SK-N-SH treated with all-trans-retinoic acid at 6 μM for 48 hours (cell line): ENCODE results near the gene SYCP2.

Experiments used
- ATAC-seq: fragments of 200-7000 bp; cut with Tn5 transposase; 3 replicates; pipeline ENCODE4 v1.9.1; 2020; ENCODE audit warnings: mild to moderate bottlenecking, moderate library complexity
- ARNTL ChIP-seq: fragments of 450-650 bp; formaldehyde crosslinking; IDR thresholded peaks from 2 replicates; pipeline ENCODE4 v1.5.0; 2020; ENCODE audit warnings: low read depth, mild to moderate bottlenecking, moderate library complexity, borderline replicate concordance
- BACH2 ChIP-seq: fragments of 250-450 bp; sonication (Bioruptor Pico); IDR thresholded peaks from 2 replicates; pipeline ENCODE4 v1.9.0; 2021; ENCODE audit warnings: mild to moderate bottlenecking, borderline replicate concordance
- CSDC2 ChIP-seq: fragments of 250-450 bp; sonication (Bioruptor Pico); IDR thresholded peaks from 2 replicates; pipeline ENCODE4 v1.5.0; 2020; ENCODE audit warnings: mild to moderate bottlenecking, moderate library complexity
- ESRRG ChIP-seq: fragments of 250-450 bp; sonication (Bioruptor Pico); IDR thresholded peaks from 2 replicates; pipeline ENCODE4 v1.6.1; 2021; ENCODE audit warnings: mild to moderate bottlenecking
- GLIS3 ChIP-seq: fragments of 250-450 bp; sonication (Bioruptor Pico); IDR thresholded peaks from 2 replicates; pipeline ENCODE4 v1.5.0; 2020; ENCODE audit warnings: mild to moderate bottlenecking, moderate library complexity
- ISL1 ChIP-seq: fragments of 250-450 bp; sonication (Bioruptor Pico); IDR thresholded peaks from 2 replicates; pipeline ENCODE4 v2.1.2; 2022; ENCODE audit warnings: mild to moderate bottlenecking, moderate library complexity
- OSR1 ChIP-seq: fragments of 250-450 bp; sonication (Bioruptor Pico); IDR thresholded peaks from 2 replicates; pipeline ENCODE4 v1.8.0; 2022; ENCODE audit warnings: moderate library complexity, mild to moderate bottlenecking, inconsistent platforms
- PPARA ChIP-seq: fragments of 250-450 bp; sonication (Bioruptor Pico); IDR thresholded peaks from 2 replicates; pipeline ENCODE4 v1.5.0; 2020; ENCODE audit warnings: mild to moderate bottlenecking, borderline replicate concordance
- RARB ChIP-seq: fragments of 250-450 bp; sonication (Bioruptor Pico); IDR thresholded peaks from 2 replicates; pipeline ENCODE4 v1.8.0; 2021; ENCODE audit warnings: mild to moderate bottlenecking, moderate library complexity
- SNAI2 ChIP-seq: fragments of 250-450 bp; sonication (Bioruptor Pico); IDR thresholded peaks from 2 replicates; pipeline ENCODE4 v1.5.0; 2020; ENCODE audit warnings: mild to moderate bottlenecking, moderate library complexity
- TCF4 ChIP-seq: fragments of 250-450 bp; sonication (Bioruptor Pico); IDR thresholded peaks from 2 replicates; pipeline ENCODE4 v1.8.0; 2021; ENCODE audit warnings: mild to moderate bottlenecking, moderate library complexity, borderline replicate concordance
- TOX ChIP-seq: fragments of 250-450 bp; sonication (Bioruptor Pico); IDR thresholded peaks from 2 replicates; pipeline ENCODE4 v1.8.0; 2021; ENCODE audit warnings: mild to moderate bottlenecking, moderate library complexity, borderline replicate concordance
- ZC3H10 ChIP-seq: fragments of 250-450 bp; sonication (Bioruptor Pico); IDR thresholded peaks from 2 replicates; pipeline ENCODE4 v1.5.1; 2021; ENCODE audit warnings: mild to moderate bottlenecking, moderate library complexity
- ZFP3 ChIP-seq: fragments of 250-450 bp; sonication (Bioruptor Pico); IDR thresholded peaks from 2 replicates; pipeline ENCODE4 v1.5.0; 2020; ENCODE audit warnings: mild to moderate bottlenecking, moderate library complexity
- ZFP30 ChIP-seq: fragments of 450-650 bp; formaldehyde crosslinking; IDR thresholded peaks from 2 replicates; pipeline ENCODE4 v1.5.0; 2022; ENCODE audit warnings: mild to moderate bottlenecking, moderate library complexity
- ZNF565 ChIP-seq: fragments of 450-650 bp; formaldehyde crosslinking; conservative IDR thresholded peaks from 2 replicates; pipeline ENCODE4 v1.5.0; 2020; ENCODE audit warnings: low read depth, mild to moderate bottlenecking, moderate library complexity
- ZNF70 ChIP-seq: fragments of 450-650 bp; formaldehyde crosslinking; IDR thresholded peaks from 2 replicates; pipeline ENCODE4 v1.5.0; 2020; ENCODE audit warnings: mild to moderate bottlenecking, moderate library complexity
- ZNF8 ChIP-seq: fragments of 450-650 bp; formaldehyde crosslinking; IDR thresholded peaks from 2 replicates; pipeline ENCODE4 v1.5.0; 2020; ENCODE audit warnings: mild to moderate bottlenecking, moderate library complexity
- TF ChIP-seq, protein P1 (sequence below): fragments of 250-450 bp; sonication (Bioruptor Pico); IDR thresholded peaks from 2 replicates; pipeline ENCODE4 v1.5.0; 2020; ENCODE audit warnings: mild to moderate bottlenecking, moderate library complexity

The SYCP2 gene

DNA sequence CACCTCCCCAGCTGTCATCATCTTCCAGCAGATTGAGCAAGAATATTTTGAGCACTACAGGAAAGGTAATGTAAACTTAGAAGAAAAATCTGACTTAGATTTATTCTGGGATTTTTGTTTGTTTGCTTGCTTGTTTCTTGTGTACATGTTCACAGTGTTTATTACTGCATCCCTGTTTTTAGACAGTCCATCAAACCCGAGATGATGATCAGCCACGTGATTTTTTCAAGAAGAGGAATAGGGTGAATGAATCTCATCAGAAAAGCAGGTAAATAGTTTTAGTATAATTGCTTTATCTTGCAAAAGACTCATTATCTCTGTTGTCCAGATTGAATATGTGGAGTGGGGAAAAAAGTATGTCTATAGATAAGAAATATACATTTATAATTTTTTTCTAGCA lies 8.8 kb upstream of the SYCP2 start (continued):
- TF ChIP-seq, protein P1, sequence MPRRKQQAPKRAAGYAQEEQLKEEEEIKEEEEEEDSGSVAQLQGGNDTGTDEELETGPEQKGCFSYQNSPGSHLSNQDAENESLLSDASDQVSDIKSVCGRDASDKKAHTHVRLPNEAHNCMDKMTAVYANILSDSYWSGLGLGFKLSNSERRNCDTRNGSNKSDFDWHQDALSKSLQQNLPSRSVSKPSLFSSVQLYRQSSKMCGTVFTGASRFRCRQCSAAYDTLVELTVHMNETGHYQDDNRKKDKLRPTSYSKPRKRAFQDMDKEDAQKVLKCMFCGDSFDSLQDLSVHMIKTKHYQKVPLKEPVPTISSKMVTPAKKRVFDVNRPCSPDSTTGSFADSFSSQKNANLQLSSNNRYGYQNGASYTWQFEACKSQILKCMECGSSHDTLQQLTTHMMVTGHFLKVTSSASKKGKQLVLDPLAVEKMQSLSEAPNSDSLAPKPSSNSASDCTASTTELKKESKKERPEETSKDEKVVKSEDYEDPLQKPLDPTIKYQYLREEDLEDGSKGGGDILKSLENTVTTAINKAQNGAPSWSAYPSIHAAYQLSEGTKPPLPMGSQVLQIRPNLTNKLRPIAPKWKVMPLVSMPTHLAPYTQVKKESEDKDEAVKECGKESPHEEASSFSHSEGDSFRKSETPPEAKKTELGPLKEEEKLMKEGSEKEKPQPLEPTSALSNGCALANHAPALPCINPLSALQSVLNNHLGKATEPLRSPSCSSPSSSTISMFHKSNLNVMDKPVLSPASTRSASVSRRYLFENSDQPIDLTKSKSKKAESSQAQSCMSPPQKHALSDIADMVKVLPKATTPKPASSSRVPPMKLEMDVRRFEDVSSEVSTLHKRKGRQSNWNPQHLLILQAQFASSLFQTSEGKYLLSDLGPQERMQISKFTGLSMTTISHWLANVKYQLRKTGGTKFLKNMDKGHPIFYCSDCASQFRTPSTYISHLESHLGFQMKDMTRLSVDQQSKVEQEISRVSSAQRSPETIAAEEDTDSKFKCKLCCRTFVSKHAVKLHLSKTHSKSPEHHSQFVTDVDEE (CRISPR knock-in tag), result no peak
- TF ChIP-seq CSDC2 (CRISPR knock-in tag), result no peak

DNA sequence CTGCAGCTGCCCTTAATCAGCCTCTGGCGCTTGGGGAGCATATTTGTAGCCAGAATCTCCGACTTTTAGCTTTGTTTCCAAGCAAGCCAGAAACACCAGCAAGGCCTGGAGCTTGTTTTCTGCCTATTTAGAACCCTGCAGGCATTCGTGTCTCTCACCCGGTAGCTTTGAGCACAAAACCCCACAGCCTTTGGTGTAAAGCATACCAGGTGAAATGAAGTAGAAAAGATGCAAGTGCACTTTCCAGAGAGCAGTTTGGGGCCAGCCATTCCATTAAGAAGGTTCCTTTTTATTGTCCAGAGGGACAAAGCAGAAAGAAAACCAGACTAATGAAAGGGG lies 7.5 kb upstream of the SYCP2 start:
- no peak for TF ChIP-seq TCF4 (CRISPR knock-in tag)
- TF ChIP-seq ARNTL (CRISPR knock-in tag), result no peak
- TF ChIP-seq ZNF8 (CRISPR knock-in tag), result no peak
- TF ChIP-seq TOX, result no peak
- TF ChIP-seq ZFP30, result no peak
- ATAC-seq, result no peak

DNA sequence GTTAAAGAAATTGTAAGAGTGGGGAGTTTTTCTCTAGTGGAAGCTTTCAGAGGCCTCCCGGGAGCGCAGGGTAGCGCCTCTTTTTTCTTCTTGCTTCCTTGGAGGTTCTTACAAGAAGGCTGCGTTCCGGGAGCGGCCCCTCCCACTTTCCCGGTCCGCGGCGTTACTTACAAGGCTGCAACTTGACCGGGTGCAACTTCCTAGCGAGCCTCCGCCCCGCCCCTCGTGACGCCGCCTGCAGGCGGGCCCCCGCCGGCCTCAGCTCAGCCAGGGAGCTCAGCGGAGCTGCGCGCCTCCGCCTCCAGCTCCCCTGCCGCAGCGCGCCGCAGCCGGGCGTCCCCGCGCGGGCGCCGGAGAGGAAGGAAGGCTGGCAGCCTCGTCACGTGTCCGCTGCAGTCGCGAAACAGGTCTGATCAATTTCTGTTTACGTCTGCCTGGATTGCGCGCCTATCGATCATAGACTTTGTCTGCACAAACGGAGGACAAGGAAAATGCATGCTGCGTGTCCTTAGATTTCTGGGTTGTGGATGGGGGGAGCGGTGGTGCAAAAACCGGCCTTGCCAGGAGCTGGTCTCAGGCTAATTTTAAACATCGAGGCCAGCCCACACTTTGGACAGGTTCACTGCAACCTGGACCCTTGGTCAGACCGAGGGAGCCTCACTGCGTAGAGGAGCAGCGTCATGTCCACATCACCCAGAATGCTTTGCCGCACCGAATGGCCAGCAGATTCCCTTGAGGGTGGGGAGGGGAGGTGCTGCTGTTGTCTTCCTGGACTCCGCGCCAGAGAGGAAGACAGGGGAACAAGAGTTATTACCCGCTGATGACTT lies 6.9 kb upstream of the SYCP2 start, which contains the start of the genes FAM217B and PPP1R3D:
FAM217B (plus strand) TSS at position 261 of the 827 bp plus-strand sequence. CDS start 3,555 bp downstream, outside the sequence.
PPP1R3D (minus strand) TSS at position 177 of the 827 bp plus-strand sequence. CDS start 374 bp downstream, outside the sequence.
- peak; percentile 97 for ATAC-seq
- TF ChIP-seq ISL1 (no peak), BACH2 (CRISPR knock-in tag) (no peak), CSDC2 (CRISPR knock-in tag) (peak; percentile 62; the same call in 1 of the 2 replicates), PPARA (no peak)

DNA sequence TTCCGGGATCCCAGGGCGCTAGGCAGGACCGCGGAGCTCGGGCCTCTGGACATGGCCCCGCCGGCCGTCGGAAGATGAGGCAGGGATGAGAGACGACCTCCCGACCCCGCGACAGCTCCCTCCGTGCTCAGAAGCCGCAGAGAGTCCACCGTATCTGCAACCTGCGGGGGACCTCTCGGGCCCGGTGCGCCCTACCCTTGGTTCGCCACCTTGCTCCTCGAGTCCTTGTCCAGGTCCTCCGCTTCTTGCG lies 6.4 kb upstream of the SYCP2 start:
- TF ChIP-seq ZC3H10 (CRISPR knock-in tag) (no peak), TOX (no peak), ISL1 (no peak)
- ATAC-seq, result peak; percentile 16

DNA sequence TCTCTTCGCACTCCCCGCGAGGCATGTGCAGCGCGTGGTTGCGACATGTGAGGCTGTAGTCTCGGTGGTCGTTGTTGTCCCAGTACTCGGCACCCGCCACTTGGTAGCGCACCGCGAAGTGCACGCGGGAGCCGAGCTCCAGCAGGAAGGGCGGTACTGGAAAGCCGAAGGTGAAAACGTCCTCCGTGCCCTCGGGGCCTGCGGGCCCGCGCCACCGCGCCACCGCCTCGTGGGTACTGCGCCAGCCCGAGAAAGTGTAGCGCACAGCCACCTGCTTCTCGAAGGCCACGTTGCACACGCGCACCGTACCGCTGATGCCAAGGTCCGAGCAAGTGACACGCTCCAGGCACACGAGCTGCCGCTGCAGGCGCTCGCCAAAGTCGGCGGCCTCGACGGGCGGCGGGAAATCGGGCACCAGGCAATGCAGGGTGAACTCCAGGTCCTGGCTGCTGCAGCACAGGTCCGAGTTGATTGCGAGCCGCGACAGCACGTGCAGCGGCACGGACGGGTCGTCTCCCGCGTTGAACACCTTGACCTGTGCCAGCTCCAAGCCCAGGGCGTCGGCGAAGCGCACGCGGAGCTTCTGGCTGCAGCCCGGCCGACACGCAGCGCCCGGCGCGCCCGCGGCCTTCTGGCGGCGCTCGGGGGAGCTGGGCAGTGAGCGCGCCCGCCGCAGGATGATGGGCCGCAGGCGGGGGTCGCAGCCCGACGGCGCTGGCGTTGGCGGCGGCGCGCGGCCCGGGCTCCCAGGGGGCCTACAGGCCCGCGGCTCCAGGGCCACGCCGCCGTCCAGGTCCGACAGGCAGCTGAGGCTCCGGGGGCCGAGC lies 5.8 kb upstream of the SYCP2 start:
- no peak for TF ChIP-seq BACH2 (CRISPR knock-in tag)
- ATAC-seq, result no peak

DNA sequence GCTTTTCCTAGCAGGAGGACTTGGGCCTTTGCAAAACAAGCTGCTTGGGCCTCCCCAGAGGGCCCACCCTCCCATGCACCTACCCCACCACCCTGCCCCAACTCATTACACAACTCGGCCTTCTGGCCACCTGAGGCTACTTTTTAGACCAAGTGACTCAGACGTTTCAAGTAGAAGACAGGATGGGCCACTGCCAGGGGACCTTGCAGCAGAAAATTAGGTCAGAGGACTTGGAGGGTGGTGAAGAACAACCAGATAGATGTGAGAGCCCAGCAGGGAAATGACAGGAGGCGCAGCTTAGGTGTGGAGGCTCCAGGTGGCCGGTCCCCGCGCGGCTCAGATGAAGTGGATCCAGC lies 5.2 kb upstream of the SYCP2 start:
- TF ChIP-seq RARB (CRISPR knock-in tag) (no peak), ZNF70 (CRISPR knock-in tag) (no peak), ZFP30 (no peak), TOX (no peak), OSR1 (no peak), BACH2 (CRISPR knock-in tag) (no peak), ZNF565 (CRISPR knock-in tag) (no peak), GLIS3 (CRISPR knock-in tag) (no peak), TCF4 (CRISPR knock-in tag) (no peak), ZC3H10 (CRISPR knock-in tag) (no peak), ISL1 (no peak), SNAI2 (CRISPR knock-in tag) (no peak), ZNF8 (CRISPR knock-in tag) (no peak), ZFP3 (CRISPR knock-in tag) (no peak), PPARA (no peak), ESRRG (no peak)
- TF ChIP-seq, protein P1 (CRISPR knock-in tag), result no peak
- no peak for ATAC-seq
